Fibroblast of lung (primary cell): ENCODE measurements around the gene SSBP3.

ENCODE experiments used
- EZH2 ChIP-seq: IDR thresholded peaks from 2 replicates; pipeline ENCODE4 v1.5.1; 2012; ENCODE audit warnings: low read length, control low read depth, mild to moderate bottlenecking; ENCODE audit errors: missing control alignments
- TF ChIP-seq, protein P1 (sequence below), 2 donors: IDR thresholded peaks in 1 of 2; conservative IDR thresholded peaks in 1 of 2; 1 replicate in 1 of 2; 2 replicates in 1 of 2; pipeline ENCODE4 v1.5.1; 2011 to 2012; ENCODE audit warnings: low read length in 2 of 2, control low read depth in 1 of 2, inconsistent platforms in 1 of 2, low read depth in 1 of 2, mild to moderate bottlenecking in 1 of 2

GRCh38 chr1:54267815-54268761 is 138.1 kb downstream of the SSBP3 start:
- TF ChIP-seq, protein P1, sequence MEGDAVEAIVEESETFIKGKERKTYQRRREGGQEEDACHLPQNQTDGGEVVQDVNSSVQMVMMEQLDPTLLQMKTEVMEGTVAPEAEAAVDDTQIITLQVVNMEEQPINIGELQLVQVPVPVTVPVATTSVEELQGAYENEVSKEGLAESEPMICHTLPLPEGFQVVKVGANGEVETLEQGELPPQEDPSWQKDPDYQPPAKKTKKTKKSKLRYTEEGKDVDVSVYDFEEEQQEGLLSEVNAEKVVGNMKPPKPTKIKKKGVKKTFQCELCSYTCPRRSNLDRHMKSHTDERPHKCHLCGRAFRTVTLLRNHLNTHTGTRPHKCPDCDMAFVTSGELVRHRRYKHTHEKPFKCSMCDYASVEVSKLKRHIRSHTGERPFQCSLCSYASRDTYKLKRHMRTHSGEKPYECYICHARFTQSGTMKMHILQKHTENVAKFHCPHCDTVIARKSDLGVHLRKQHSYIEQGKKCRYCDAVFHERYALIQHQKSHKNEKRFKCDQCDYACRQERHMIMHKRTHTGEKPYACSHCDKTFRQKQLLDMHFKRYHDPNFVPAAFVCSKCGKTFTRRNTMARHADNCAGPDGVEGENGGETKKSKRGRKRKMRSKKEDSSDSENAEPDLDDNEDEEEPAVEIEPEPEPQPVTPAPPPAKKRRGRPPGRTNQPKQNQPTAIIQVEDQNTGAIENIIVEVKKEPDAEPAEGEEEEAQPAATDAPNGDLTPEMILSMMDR (conservative IDR thresholded peaks at IDR 0.05 in 1 of 2, IDR thresholded peaks at IDR 0.05 in 1 of 2; ENCODE audit: low read depth in 1 of 2, low read length in 2 of 2) = no peak
- TF ChIP-seq EZH2 = no peak
